Measurements from ENCODE around the gene SFXN2.

SFXN2 gene

DNA sequence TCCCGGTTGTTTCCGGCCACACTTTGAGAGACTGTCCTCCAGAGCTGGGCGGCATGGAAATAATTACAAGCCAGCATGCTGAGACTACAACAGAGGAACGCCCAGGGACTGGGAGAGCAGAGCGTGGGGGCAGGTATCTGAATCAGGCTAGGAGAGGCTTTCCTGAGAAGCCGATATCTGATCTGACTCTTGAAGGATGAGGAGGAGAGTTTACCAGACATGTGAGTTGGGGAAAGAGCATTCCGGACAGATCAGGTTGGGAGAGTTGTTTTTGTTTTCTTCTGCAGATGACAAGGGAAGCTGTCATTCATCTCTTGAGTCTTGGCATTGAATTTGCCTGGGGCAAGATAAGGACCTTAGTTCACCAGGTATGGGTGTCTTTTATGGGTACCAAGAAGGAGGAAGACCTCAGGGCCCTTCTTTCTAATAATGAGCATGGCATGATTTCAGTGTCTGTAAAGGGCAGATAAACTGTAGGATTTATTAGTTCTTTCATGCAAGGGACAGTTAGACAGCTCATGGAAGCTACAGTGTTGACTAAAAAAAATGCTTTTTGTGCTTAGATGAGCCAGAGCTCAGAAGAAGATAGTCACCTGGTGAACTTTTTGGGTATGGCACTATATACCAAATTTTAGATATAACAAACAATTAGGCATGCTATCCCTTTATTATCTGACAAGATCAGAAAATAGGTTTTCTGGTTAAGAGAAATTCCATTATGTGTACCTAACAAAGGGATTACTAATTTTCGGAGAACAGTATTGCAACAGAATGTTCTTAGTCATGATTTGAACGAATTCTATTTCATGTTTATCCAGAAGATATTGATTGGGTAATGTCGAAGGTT lies 65.5 kb downstream of the SFXN2 start:
- DNase-seq = no peak

DNA sequence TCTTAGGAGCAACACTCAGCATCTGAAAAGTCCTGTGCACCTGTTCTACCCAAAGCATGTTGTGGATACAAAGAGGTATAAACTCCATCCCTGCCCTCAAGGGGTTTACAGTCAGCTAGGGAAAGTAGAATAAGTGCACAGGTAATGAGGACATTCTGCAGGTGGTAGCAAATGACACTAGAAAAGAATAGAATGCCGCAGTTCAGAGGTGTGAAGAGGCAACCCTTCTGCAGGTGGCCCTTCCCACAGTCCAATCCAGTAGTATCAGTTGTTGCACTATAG lies 66.0 kb downstream of the SFXN2 start:
- no peak for DNase-seq

DNA sequence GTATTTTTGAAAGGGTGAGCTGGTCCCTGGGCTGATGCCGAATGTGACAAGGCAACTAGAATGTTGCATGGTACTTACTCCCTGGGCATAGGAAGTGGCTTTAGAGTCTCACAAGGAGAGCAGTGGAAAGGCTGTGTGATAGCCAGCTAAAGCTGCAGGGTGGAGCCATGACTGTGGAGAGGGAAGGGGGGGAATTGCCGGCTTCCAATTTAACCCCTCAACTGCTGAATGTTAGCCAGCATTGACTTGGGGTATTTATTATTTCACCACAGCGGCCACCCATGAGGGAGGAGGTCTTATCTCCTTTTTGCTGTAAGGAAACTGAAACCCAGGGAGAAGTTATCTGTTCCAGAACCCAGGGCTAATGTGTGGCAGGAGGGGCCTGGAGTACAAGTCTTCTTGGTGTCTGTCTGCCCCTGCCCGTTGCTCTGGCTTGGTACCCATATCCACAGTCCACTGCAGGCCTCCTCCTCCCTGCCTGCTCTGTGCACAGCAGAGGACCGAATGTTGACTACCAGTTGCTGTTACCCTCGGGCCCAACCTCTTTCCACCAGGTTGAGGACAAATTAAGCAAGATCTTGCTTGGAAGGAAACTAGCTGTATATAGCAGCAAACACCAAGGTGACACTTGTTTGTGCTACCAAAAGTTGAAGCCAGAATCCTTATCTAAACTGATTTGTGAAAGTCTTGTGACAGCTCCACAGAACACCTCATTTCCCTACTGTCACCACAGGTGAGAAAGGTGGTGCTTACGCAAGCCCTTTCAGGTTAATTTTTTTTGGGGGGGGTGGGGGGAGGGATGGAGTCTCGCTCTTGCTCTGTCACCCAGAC lies 66.9 kb downstream of the SFXN2 start:
- no peak for DNase-seq

DNA sequence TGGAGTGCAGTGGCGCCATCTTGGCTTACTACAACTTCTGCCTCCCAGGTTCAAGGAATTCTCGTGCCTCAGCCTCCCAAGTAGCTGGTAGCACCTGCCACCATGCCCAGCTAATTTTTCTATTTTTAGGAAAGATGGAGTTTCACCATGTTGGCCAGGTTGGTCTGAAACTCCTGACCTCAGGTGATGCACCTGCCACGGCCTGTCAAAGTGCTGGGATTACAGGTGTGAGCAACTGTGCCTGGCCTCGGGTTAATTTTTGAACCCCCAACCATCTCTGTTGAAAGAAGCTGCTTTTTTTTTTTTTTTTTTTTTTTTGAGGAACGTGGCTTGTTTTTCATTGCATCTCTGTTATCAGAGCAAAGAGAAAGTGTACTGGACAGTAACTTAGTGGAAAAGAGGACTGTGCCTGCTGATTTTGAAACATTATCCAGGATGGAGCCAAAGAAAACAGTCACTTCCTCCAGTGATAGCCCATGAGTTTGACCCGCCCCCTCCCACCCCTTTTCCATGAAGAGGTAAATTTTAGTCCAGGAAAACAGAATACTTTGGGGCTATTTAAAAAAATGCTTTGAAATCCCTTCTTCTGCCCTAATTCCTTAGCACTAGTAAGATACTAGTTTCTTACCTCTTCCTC lies 67.6 kb downstream of the SFXN2 start:
- no peak for DNase-seq

DNA sequence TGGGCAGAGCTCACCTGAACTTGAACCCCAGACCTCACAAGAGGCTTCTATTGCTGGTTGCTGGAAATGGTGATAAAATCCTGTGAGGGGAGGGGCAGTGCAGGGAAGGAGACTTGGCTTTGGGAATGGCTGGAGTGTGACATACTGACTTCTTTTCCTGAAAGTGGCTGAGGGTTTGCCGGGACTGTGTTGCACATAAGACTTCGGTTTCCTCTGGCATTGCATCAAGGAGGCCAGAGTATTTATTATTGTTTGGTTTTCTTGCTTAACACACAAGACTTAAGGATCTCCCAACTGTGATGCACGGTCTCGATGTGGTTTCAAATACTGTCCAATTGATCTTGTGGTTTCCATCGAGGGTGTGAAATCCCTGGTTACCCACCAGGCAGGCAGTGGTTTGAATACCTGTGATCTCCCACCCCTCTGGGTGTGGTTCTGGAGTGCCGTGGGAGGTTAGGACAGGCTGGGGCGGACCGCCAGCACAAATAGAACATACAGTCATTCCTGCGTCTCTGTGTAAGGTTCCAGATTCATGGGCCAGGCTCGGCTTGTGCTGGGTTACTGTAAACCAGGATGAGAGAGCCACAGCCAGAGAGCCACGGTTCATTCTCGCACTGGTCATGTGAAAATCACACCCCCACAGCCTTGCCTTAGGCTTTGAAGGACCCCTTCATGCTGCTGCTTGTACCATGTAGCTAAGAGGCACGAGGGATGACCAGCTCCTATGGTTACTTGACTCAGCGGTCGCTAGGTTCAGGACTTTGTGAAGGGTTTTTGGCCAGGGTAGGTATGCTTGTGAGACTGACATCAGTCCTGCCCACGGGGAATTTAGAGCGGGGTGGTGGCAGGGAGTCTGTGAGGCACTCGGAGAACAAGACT lies 68.5 kb downstream of the SFXN2 start:
- DNase-seq = no peak

DNA sequence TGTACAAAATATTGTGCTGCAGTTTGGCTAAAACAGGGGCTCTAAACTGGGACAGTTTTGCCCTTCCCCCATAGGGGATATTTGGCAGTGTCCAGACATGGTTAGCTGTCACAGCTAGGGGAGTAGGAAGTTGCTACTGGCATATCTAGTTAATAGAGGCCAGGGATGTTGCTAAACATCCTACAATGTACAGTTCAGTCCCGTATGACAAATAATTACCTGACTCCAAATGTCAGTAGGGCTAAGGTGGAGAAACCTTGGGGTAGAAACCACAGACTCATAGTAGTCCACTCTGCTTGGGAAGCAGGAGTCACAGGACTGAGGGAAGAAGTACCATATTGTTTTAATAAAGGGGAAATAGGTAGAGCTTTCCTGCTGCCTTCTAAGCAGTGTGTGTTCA lies 69.1 kb downstream of the SFXN2 start:
- no peak for DNase-seq

DNA sequence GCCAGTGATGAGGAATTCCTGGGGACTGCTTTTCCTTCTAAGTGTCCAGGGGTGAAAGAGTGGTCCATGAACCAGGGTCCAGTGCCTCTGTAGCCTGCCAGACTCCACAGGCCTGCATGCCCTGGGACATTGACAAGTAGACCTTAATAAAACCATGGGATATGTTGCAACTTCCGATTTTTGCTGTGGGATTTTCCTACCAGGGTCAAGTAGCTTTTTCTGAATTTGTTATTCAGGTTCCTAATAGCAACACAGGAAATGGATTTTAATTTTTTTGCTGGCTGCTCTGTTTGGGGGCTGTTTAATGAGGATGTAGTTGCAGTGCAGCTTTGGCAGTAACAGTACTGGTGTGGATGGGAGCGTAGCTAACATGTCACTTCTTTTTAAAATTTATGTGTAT lies 71.4 kb downstream of the SFXN2 start:
- no peak for DNase-seq

DNA sequence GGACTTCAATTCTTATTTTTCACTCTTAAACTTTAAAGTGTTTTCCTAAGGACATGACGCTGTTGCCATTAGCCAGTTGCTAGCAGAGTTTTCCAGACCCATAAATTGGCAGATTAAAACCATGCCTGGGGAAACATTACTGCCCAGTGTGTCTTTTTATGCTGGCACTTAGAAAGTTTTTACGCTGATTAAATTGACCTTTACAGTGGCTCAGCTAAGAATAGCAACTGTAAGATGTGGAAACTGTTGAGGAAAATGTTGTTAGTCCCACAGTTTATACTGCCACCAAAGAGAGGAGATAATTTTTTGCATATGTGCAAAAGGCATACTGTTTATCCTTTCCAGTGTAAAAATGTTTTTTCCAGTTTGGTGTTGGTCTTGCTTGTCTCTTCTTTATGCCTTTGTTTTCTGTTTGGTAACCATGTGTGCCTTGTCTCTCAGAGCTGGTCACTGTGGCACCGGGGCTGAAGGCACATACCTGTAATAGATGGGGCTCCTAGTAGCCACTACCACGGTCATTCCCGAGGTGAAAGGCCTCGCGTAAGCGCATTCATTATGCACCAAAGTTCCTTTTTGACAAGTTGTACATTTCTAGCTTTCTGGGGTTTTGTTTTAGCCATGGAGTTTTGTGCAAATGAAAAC lies 77.4 kb downstream of the SFXN2 start:
- no peak for DNase-seq

Measured in NCI-H1930 (cell line).